PC-3 (cell line): ENCODE results near the gene GRIN3A.

Experiments
- CTCF ChIP-seq: fragments of 300-600 bp; sonication (generic); conservative IDR thresholded peaks from 2 replicates; pipeline ENCODE4 v1.5.1; 2017; ENCODE audit warnings: antibody characterized with exemption, low read depth, mild to moderate bottlenecking, low read length
- EZH2 ChIP-seq: fragments of 300-600 bp; sonication (generic); IDR thresholded peaks from one replicate; pipeline ENCODE4 v1.6.1; 2017; ENCODE audit warnings: antibody characterized with exemption, mild to moderate bottlenecking, low read length; ENCODE audit not compliant: unreplicated experiment
- EZH2phosphoT487 ChIP-seq: fragments of 300-600 bp; sonication (generic); IDR thresholded peaks from 2 replicates; pipeline ENCODE4 v1.6.1; 2018; ENCODE audit warnings: mild to moderate bottlenecking, antibody characterized with exemption, low read length, borderline replicate concordance

- TF ChIP-seq CTCF: peak; percentile 26; the same call in 1 of the 2 replicates
- no peak for TF ChIP-seq EZH2phosphoT487
- TF ChIP-seq EZH2: no peak
These were observed 33.2 kb downstream of the GRIN3A start for GRCh38 chr9:101705135-101705661.
